Natural killer cell treated with Interleukin-12 subunit alpha and Interleukin-12 subunit beta and Interleukin-15 and Interleukin-18, amount 100 ng/mL, for 72 hours (primary cell): ENCODE results near the gene TRABD2B. TPM values are rescaled to one million over a fixed set of nuclear protein-coding genes. Genes with fewer than 3 reads are reported as not detected.
A peak's percentile ranks its signal among the peaks of the same experiment; 100 is the strongest.

Experiments
- ATAC-seq, 2 donors: fragments of 150-1000 bp; cut with Tn5 transposase in 1 of 2; sonication (Bioruptor Pico), chemical (Tn5 transposase) in 1 of 2; 2 replicates each; pipeline ENCODE4 v1.10.0; 2021
- DNase-seq: peaks from one replicate; pipeline ENCODE4 v3.0.0; 2022; ENCODE audit warnings: low spot score
- H3K27ac Mint-ChIP-seq, 2 donors: 1 replicate in 1 of 2; 2 replicates in 1 of 2; pipeline ENCODE4 v1.8.0; 2022; ENCODE audit warnings: mixed read lengths in 2 of 2, mild to moderate bottlenecking in 1 of 2, moderate library complexity in 1 of 2
- H3K27me3 Mint-ChIP-seq, 2 donors: 1 replicate in 1 of 2; 2 replicates in 1 of 2; pipeline ENCODE4 v1.8.0; 2022; ENCODE audit warnings: mixed read lengths in 2 of 2
- H3K36me3 Mint-ChIP-seq: one replicate; pipeline ENCODE4 v1.8.0; 2022; ENCODE audit warnings: mixed read lengths
- H3K4me1 Mint-ChIP-seq, 2 donors: 1 replicate in 1 of 2; 2 replicates in 1 of 2; pipeline ENCODE4 v1.8.0; 2022; ENCODE audit warnings: low read depth in 2 of 2, mixed read lengths in 2 of 2, mild to moderate bottlenecking in 1 of 2
- H3K4me3 Mint-ChIP-seq: one replicate; pipeline ENCODE4 v1.8.0; 2022; ENCODE audit warnings: mixed read lengths
- H3K9me3 Mint-ChIP-seq: 2 replicates; pipeline ENCODE4 v1.8.0; 2022; ENCODE audit warnings: mixed read lengths
- total RNA-seq, 2 donors: library from RNA; stranded (reverse); gene quantifications; one replicate each; pipeline ENCODE4 v1.2.3, GENCODE V29; 2022

Gene TRABD2B
- total RNA-seq, 2 donors from 2014 or later, result not detected

GRCh38 chr1:47886141-47886540 lies 111.0 kb downstream of the TRABD2B start:
- Mint-ChIP-seq H3K9me3 (no peaks in the 10 kb centered on the region), H3K4me3 (no peak overlapping the region), H3K4me1 (no peaks in the 10 kb centered on the region), H3K36me3 (no peaks in the 10 kb centered on the region), H3K27me3 (peaks cover 9 to 20% of the 10 kb centered on the region in 2 donors), H3K27ac (no peak overlapping the region)
- ATAC-seq (no peak), DNase-seq (no peak)

GRCh38 chr1:47885062-47885830 lies 111.9 kb downstream of the TRABD2B start:
- DNase-seq, result no peak
- H3K4me3 Mint-ChIP-seq, result no peak overlapping the region
- ATAC-seq, result no peak
- peaks cover 9 to 20% of the 10 kb centered on the region in 2 donors for H3K27me3 Mint-ChIP-seq
- no peaks in the 10 kb centered on the region for H3K4me1 Mint-ChIP-seq
- H3K9me3 Mint-ChIP-seq, result no peaks in the 10 kb centered on the region
- H3K36me3 Mint-ChIP-seq, result no peaks in the 10 kb centered on the region
- no peak overlapping the region for H3K27ac Mint-ChIP-seq

DNA sequence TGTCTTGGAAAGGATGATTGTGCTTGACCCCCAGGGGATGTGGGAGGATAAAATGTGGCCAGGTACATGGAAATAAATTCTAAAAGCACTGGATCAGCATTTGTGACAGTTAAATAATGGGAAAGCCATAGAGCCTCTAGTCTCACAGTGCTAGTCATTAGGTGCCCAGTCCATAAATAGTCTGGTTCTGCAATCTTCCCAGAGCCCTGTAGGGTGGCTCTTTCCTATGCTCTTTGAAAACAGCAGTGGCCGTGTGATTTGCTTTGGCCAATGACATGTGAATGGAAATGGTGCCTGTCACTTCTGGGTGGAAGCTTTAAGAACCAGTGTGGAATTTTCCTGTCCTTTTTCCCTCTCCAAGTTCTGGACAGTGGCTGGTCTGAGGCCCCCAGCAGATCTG lies 113.2 kb downstream of the TRABD2B start:
- Mint-ChIP-seq H3K4me1 (no peaks in the 10 kb centered on the region), H3K27ac (no peak overlapping the region), H3K36me3 (no peaks in the 10 kb centered on the region), H3K27me3 (peaks cover 9 to 20% of the 10 kb centered on the region in 2 donors), H3K9me3 (no peaks in the 10 kb centered on the region), H3K4me3 (no peak overlapping the region)
- ATAC-seq (no peak), DNase-seq (no peak)

GRCh38 chr1:47881505-47882442 lies 115.4 kb downstream of the TRABD2B start:
- Mint-ChIP-seq H3K27ac (no peak overlapping the region), H3K4me1 (no peaks in the 10 kb centered on the region), H3K4me3 (no peak overlapping the region), H3K9me3 (no peaks in the 10 kb centered on the region), H3K36me3 (no peaks in the 10 kb centered on the region), H3K27me3 (peaks cover 9 to 14% of the 10 kb centered on the region in 2 donors)
- DNase-seq (peak; percentile 26), ATAC-seq (no peak)

GRCh38 chr1:47876587-47876963 lies 120.6 kb downstream of the TRABD2B start:
- Mint-ChIP-seq H3K27ac (no peak overlapping the region), H3K4me3 (no peak overlapping the region), H3K9me3 (no peaks in the 10 kb centered on the region), H3K4me1 (no peaks in the 10 kb centered on the region), H3K36me3 (no peaks in the 10 kb centered on the region), H3K27me3 (peaks cover 6 to 10% of the 10 kb centered on the region in 2 donors)
- peak; percentile 51 for DNase-seq
- ATAC-seq, result no peak

DNA sequence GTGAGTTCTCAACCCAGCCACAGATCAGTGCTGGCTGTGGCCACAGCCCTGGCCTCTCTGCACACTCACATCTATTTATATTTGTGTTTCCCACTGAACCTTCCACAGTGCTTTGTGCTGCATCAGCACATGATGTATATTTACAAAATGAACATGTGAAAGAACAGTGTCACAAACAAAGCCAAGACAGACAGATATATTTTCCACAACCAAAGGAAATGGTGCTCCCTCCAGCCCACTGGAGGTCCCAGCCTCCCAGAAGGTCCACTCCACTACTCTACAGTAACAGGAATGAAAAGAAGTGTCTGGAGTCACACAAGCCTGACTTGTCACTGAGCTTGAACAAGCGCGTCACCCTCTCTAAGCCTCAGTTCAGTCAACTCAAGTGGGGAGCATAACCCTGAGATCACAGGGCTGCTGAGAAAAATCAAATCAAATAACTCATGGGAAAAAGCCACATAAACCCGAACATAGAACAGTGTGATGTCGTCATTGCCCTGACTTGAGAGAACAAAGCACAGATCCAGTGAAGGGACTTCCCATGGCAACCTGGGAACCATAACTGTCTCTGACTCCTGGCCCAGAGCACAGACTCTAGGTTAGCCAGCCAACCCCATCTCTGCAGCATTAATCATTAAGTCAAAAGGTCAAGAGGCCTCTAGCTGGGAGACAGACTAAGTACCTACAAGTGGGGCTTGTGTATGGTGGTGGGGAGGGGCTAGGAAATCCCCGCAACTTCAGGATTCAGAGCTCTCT lies 121.2 kb downstream of the TRABD2B start:
- Mint-ChIP-seq H3K4me1 (no peaks in the 10 kb centered on the region), H3K36me3 (no peaks in the 10 kb centered on the region), H3K27me3 (peaks cover 6 to 10% of the 10 kb centered on the region in 2 donors), H3K4me3 (no peak overlapping the region), H3K27ac (no peak overlapping the region), H3K9me3 (no peaks in the 10 kb centered on the region)
- no peak for ATAC-seq
- no peak for DNase-seq

DNA sequence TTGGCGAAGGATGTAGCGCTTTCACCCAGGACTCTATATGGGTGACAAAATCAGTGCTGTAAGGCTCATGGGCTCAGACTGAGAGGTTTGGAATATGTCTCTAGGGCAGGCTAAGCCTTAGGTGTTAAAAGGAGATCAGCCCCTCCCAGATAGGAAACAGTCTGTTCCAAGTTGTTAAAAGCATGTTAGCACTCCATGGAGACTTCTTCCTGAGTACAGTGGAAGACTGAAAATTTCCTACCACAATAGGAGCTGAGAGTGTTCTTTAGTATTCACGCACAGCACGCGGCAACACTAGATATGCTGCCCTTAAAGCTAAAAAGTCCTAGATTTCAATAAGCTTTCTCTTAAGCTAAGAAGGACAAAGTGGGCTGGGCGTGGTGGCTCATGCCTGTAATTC lies 122.1 kb downstream of the TRABD2B start:
- DNase-seq (no peak), ATAC-seq (no peak)
- H3K9me3 Mint-ChIP-seq, result no peaks in the 10 kb centered on the region
- no peaks in the 10 kb centered on the region for H3K36me3 Mint-ChIP-seq
- no peaks in the 10 kb centered on the region for H3K4me1 Mint-ChIP-seq
- H3K4me3 Mint-ChIP-seq, result no peak overlapping the region
- peaks cover 6 to 10% of the 10 kb centered on the region in 2 donors for H3K27me3 Mint-ChIP-seq
- H3K27ac Mint-ChIP-seq, result no peak overlapping the region

DNA sequence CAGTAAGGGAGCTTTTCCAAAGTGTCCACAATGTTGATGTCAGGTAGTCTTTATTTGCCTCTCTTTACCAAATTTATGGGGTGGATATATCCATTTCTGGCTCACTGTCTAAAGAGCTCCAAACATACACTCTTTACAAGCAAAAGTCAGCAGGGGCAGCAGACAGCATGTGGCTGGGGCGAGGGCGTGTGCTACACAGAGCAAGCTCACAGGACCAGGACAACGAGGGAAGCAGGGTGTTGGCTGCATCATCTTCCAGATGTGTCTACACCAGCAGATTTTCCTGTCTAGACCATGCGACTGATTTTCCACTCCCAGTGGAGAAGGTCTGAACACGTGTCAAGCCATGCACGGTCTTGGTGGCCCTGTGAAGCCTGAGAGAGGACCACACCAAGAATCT lies 123.8 kb downstream of the TRABD2B start:
- Mint-ChIP-seq H3K36me3 (no peaks in the 10 kb centered on the region), H3K4me1 (no peaks in the 10 kb centered on the region), H3K9me3 (no peaks in the 10 kb centered on the region), H3K4me3 (no peak overlapping the region), H3K27me3 (peaks cover 7 to 10% of the 10 kb centered on the region in 2 donors), H3K27ac (no peak overlapping the region)
- no peak for DNase-seq
- no peak for ATAC-seq

DNA sequence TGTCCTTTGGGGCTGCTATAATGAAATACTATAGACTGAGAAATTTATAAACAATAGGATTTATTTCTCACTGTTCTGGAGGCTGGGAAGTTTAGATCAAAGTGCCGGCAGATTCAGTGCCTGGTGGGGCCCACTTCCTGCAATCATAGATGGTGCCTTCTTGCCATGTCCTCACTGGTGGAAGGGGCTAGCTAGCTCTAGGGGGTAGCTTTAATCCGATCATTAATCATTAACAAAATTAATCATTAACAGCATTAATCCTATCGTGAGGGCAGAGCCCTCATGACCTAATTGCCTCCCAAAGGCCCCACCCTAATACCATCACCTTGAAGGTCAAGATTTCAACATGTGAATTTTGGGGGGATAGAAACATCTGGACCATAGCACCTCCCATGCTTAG lies 124.3 kb downstream of the TRABD2B start:
- no peaks in the 10 kb centered on the region for H3K4me1 Mint-ChIP-seq
- no peak overlapping the region for H3K27ac Mint-ChIP-seq
- H3K4me3 Mint-ChIP-seq, result no peak overlapping the region
- no peak for ATAC-seq
- H3K9me3 Mint-ChIP-seq, result no peaks in the 10 kb centered on the region
- DNase-seq, result no peak
- peaks cover 12% of the 10 kb centered on the region in 2 donors for H3K27me3 Mint-ChIP-seq
- H3K36me3 Mint-ChIP-seq, result no peaks in the 10 kb centered on the region

DNA sequence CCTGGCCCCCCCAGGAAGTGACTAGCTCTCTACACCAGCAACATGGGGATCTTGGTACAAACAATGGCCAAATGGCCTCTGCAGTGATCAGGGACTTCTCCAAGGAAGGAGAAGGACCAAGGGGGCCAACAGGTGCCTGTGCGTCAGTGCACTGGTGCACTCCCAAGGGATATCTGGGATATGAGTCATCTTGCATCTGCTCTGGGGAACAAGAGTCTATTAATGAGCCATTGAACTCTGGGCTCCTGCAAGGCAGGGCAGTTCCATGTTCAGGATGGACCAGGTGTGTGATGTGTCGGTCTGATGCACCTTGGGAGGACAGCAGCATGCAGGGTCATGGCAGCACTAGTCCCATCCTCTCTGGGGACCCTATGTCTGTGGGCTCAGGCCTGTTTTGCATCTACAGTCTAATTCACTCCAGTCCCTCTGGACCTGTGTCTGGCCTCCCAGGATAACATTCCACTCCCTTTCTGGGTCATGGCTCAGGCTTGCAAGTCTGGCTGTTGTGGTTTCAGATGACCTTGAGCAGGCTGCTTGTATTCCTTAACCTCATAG lies 125.3 kb downstream of the TRABD2B start:
- Mint-ChIP-seq H3K9me3 (no peaks in the 10 kb centered on the region), H3K4me3 (no peak overlapping the region), H3K27me3 (peaks cover 14 to 16% of the 10 kb centered on the region in 2 donors), H3K27ac (no peak overlapping the region), H3K4me1 (no peaks in the 10 kb centered on the region), H3K36me3 (no peaks in the 10 kb centered on the region)
- DNase-seq, result peak; percentile 34
- peak; percentile 2 to 30 for ATAC-seq

GRCh38 chr1:47870946-47871676 lies 126.1 kb downstream of the TRABD2B start:
- Mint-ChIP-seq H3K4me3 (no peak overlapping the region), H3K27me3 (peaks cover 13 to 14% of the 10 kb centered on the region in 2 donors), H3K36me3 (no peaks in the 10 kb centered on the region), H3K9me3 (no peaks in the 10 kb centered on the region), H3K4me1 (no peaks in the 10 kb centered on the region), H3K27ac (no peak overlapping the region)
- ATAC-seq (no peak), DNase-seq (peak; percentile 12)

- Mint-ChIP-seq H3K9me3 (no peaks in the 10 kb centered on the region), H3K4me1 (no peaks in the 10 kb centered on the region), H3K4me3 (no peak overlapping the region), H3K27me3 (peaks cover 8 to 14% of the 10 kb centered on the region in 2 donors), H3K36me3 (no peaks in the 10 kb centered on the region), H3K27ac (no peak overlapping the region)
- DNase-seq, result no peak
- no peak for ATAC-seq
Observed at GRCh38 chr1:47870480-47870879, 126.7 kb downstream of the TRABD2B start.

- DNase-seq (no peak), ATAC-seq (no peak)
- Mint-ChIP-seq H3K27ac (no peak overlapping the region), H3K9me3 (no peaks in the 10 kb centered on the region), H3K36me3 (no peaks in the 10 kb centered on the region), H3K27me3 (peaks cover 13 to 14% of the 10 kb centered on the region in 2 donors), H3K4me1 (no peaks in the 10 kb centered on the region), H3K4me3 (no peak overlapping the region)
Observed at GRCh38 chr1:47868348-47868676, 128.9 kb downstream of the TRABD2B start.
